ENCODE data around the gene TCL1B. TPM values are rescaled to one million over a fixed set of nuclear protein-coding genes. Genes with fewer than 3 reads are reported as not detected.

Gene TCL1B
- total and polyA plus RNA-seq, 2 donors (not counting 1 experiment from before 2014, with no cell fraction given): 5.7 to 9.6 TPM

DNA sequence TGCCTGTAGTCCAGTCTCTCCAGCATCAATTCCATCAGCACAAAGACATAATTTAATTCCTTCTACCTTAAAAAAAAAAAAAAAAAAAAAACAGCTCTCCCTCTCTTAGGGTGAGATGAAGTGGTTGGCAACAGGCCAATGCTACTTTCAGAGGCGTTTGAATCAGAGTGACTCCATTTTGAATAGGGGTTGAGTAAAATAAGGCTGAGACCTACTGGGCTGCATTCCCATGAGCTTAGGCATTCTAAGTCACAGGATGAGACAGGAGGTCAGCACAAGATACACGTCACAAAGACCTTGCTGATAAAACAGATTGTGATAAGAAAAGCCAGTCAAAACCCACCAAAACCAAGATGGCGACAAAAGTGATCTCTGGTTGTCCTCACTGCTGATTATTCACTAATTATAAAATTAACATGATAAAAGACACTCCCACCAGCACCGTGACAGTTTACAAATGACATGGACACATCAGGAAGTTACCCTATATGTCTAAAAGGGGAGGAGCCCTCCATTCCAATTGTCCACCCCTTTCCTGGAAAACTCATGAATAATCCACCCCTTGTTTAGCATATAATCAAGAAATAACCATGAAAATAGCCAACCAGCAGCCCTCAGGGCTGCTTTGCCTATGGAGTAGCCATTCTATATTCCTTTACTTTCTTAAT lies 6.9 kb upstream of the TCL1B start:
- ChIA-PET POLR2A (no interaction called here), CTCF (interaction anchor here (0.6 to 1.9 kb wide), 7 partner anchors 14 to 157 kb away, joined by 3 to 10 read pairs (median 3); no protein-coding TSS in a partner anchor)
- no peaks in the 10 kb centered on the region for H3K36me3 ChIP-seq (replicated peaks in 1 of 2; ENCODE audit: control extremely low read depth in 1 of 2, control insufficient read depth in 1 of 2, extremely low read depth in 1 of 2, insufficient read depth in 2 of 2, low read length in 1 of 2)
- H3K4me3 Mint-ChIP-seq: no peak overlapping the region
- WGBS (ENCODE audit: insufficient coverage): 86% methylated on average over 1 of the region's 4 CpGs
- no peaks in the 10 kb centered on the region for H4K20me1 ChIP-seq (ENCODE audit: control insufficient read depth, insufficient read depth, low read length, poor library complexity, severe bottlenecking)
- peaks cover 0 to 7% (median 0%) of the 10 kb centered on the region in 3 donors for H3K9me3 ChIP-seq (ENCODE audit: control extremely low read depth in 1 of 3, control insufficient read depth in 2 of 3, insufficient read depth in 1 of 3, low read length in 2 of 3)
- peak overlapping the region; percentile 39 for H3K4me2 ChIP-seq (replicated peaks; ENCODE audit: low read depth, low read length, poor library complexity, severe bottlenecking)
- H3K9me3 Mint-ChIP-seq (ENCODE audit: insufficient read depth): no peaks in the 10 kb centered on the region
- H2AFZ ChIP-seq (ENCODE audit: insufficient read depth, low read depth, low read length, poor library complexity, severe bottlenecking): no peak overlapping the region
- peaks cover 43 to 62% of the 10 kb centered on the region in 2 donors for H3K4me1 ChIP-seq (ENCODE audit: control insufficient read depth in 2 of 2, insufficient read depth in 2 of 2, low read length in 2 of 2)
- no peaks in the 10 kb centered on the region for H3K27me3 ChIP-seq (replicated peaks in 1 of 4; ENCODE audit: control extremely low read depth in 1 of 4, control insufficient read depth in 3 of 4, insufficient read depth in 4 of 4, low read length in 3 of 4)
- peaks cover 62% of the 10 kb centered on the region for H3K4me1 Mint-ChIP-seq
- no peak overlapping the region for H3K4me3 ChIP-seq (ENCODE audit: control extremely low read depth in 1 of 5, extremely low read depth in 1 of 5, insufficient read depth in 1 of 5, low read depth in 2 of 5, low read length in 4 of 5)
- no peak overlapping the region for H3K27ac ChIP-seq (ENCODE audit: low read length in 2 of 2)
- H3K27ac Mint-ChIP-seq: no peak overlapping the region
- no peak for DNase-seq
- intact Hi-C loops (cut with micrococcal nuclease): no loop called here
- peaks cover 24% of the 10 kb centered on the region for H3K27me3 Mint-ChIP-seq
- H3K9ac ChIP-seq (ENCODE audit: low read length): no peak overlapping the region
- ATAC-seq (ENCODE audit: low read depth): no peak
- no peaks in the 10 kb centered on the region for H3K79me2 ChIP-seq (ENCODE audit: control insufficient read depth, insufficient read depth, low read length)
- no peak for TF ChIP-seq EZH2 (IDR thresholded peaks at IDR 0.05; ENCODE audit: borderline replicate concordance, insufficient read depth, low read depth, low read length, poor library complexity, severe bottlenecking)
- TF ChIP-seq, protein P1, sequence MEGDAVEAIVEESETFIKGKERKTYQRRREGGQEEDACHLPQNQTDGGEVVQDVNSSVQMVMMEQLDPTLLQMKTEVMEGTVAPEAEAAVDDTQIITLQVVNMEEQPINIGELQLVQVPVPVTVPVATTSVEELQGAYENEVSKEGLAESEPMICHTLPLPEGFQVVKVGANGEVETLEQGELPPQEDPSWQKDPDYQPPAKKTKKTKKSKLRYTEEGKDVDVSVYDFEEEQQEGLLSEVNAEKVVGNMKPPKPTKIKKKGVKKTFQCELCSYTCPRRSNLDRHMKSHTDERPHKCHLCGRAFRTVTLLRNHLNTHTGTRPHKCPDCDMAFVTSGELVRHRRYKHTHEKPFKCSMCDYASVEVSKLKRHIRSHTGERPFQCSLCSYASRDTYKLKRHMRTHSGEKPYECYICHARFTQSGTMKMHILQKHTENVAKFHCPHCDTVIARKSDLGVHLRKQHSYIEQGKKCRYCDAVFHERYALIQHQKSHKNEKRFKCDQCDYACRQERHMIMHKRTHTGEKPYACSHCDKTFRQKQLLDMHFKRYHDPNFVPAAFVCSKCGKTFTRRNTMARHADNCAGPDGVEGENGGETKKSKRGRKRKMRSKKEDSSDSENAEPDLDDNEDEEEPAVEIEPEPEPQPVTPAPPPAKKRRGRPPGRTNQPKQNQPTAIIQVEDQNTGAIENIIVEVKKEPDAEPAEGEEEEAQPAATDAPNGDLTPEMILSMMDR (IDR thresholded peaks at IDR 0.05): no peak

Data from B cell (primary cell).